Kidney (tissue), 14 donors: ENCODE measurements around the gene TRRAP. TPM values are rescaled to one million over a fixed set of nuclear protein-coding genes. Genes with fewer than 3 reads are reported as not detected.

ENCODE experiments used
- DNase-seq, 5 donors: peaks; one replicate each; pipeline ENCODE4 v3.0.0-alpha.2; 2013 to 2020
- FAIRE-seq: peaks from 2 replicates; lab custom pipeline; 2012; peaks lifted over from hg19 to GRCh38; lab: Jason Lieb, UNC
- H3K27ac ChIP-seq, 2 donors: one replicate each; pipeline ENCODE4 v1.7.0; 2013; ENCODE audit warnings: low read depth in 2 of 2, low read length in 2 of 2, inconsistent platforms in 1 of 2
- H3K27me3 ChIP-seq: one replicate; pipeline ENCODE4 v1.7.1; 2013; ENCODE audit warnings: low read length, inconsistent platforms; ENCODE audit not compliant: control insufficient read depth, insufficient read depth
- H3K36me3 ChIP-seq, 3 donors: one replicate each; pipeline versions ENCODE4 v1.7.0 to v1.7.1; 2013; ENCODE audit warnings: low read length in 3 of 3, control low read depth in 1 of 3, inconsistent platforms in 1 of 3; ENCODE audit not compliant: insufficient read depth in 3 of 3, control insufficient read depth in 2 of 3
- H3K4me1 ChIP-seq, 3 donors: one replicate each; pipeline versions ENCODE4 v1.7.0 to v1.7.1; 2013; ENCODE audit warnings: low read length in 3 of 3, inconsistent platforms in 1 of 3, low read depth in 1 of 3; ENCODE audit not compliant: control insufficient read depth in 2 of 3, insufficient read depth in 2 of 3
- H3K4me3 ChIP-seq, 3 donors: one replicate each; pipeline versions ENCODE4 v1.7.0 to v1.8.1; 2013; ENCODE audit warnings: low read length in 3 of 3, control low read depth in 1 of 3, inconsistent platforms in 1 of 3
- H3K9ac ChIP-seq, 3 donors: one replicate each; pipeline versions ENCODE4 v1.7.0 to v1.7.1; 2013; ENCODE audit warnings: low read length in 3 of 3, control low read depth in 1 of 3, inconsistent platforms in 1 of 3
- H3K9me3 ChIP-seq, 3 donors: one replicate each; pipeline versions ENCODE4 v1.7.0 to v1.7.1; 2013; ENCODE audit warnings: low read length in 3 of 3, control low read depth in 1 of 3, inconsistent platforms in 1 of 3; ENCODE audit not compliant: control insufficient read depth in 2 of 3, insufficient read depth in 1 of 3
- CTCF ChIP-seq: IDR thresholded peaks from 3 replicates; pipeline ENCODE4 v1.5.1; 2012; ENCODE audit warnings: mild to moderate bottlenecking, moderate library complexity, borderline replicate concordance; ENCODE audit not compliant: insufficient read depth; ENCODE audit errors: extremely low read depth
- intact Hi-C: fragments of 100-400 bp; cut with DNase I; formaldehyde crosslinking; loops from one replicate; pipeline ENCODE4 v1.11.1; 2022
- polyA plus RNA-seq: library from polyadenylated mRNA; stranded (reverse); fragments of 350-450 nt; fragmentation: Illumina TruSeq; extraction: RNeasy Lipid Tissue Mini Kit (QIAGEN cat#74804); gene quantifications from one replicate; pipeline ENCODE4 v1.2.3, GENCODE V29; 2014; ENCODE audit warnings: low read depth, low replicate concordance; ENCODE audit not compliant: insufficient read depth
- total RNA-seq: library from RNA; stranded (reverse); fragmentation: NEBNext Ultra II Directional; extraction: Animal tissue kit (Norgen Biotek cat#: 25700); gene quantifications from one replicate; pipeline ENCODE4 v1.2.1, GENCODE V29; 2021
- donor health status: control.
- donor health status: control.
- donor health status: control.
- donor health status: control.
- donor health status: control.
- donor health status: DM: yes; HTN: yes; CAD: no.
- donor health status: Normal renal cell carcinoma (clear cell type).

Gene TRRAP
- total and polyA plus RNA-seq, 2 donors from 2014 or later = 7.0 to 47.7 TPM

GRCh38 chr7:98927125-98927524, 48.8 kb downstream of the TRRAP start:
- H3K9me3 ChIP-seq = no peaks in the 10 kb centered on the region
- no peak overlapping the region for H3K4me3 ChIP-seq
- H3K27me3 ChIP-seq = no peaks in the 10 kb centered on the region
- no peak for DNase-seq
- H3K9ac ChIP-seq = no peak overlapping the region
- peaks cover 7 to 54% (median 38%) of the 10 kb centered on the region in 3 donors for H3K36me3 ChIP-seq
- intact Hi-C loops = no loop called here
- no peak overlapping the region for H3K27ac ChIP-seq
- no peak for FAIRE-seq
- no peak for TF ChIP-seq CTCF
- no peaks in the 10 kb centered on the region for H3K4me1 ChIP-seq

DNA sequence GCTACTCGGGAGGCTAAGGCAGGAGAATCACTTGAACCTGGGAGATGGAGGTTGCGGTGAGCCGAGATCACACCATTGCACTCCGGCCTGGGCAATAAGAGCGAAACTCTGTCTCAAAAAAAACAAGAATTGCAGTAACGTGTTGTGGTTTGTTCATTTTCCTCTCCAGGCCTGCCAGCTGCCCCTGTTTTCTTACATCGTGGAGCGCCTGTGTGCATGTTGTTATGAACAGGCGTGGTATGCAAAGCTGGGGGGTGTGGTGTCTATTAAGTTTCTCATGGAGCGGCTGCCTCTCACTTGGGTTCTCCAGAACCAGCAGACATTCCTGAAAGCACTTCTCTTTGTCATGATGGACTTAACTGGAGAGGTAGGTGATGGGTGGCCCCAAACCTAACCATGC, 52.1 kb downstream of the TRRAP start:
- intact Hi-C loops = no loop called here
- no peak overlapping the region for H3K9ac ChIP-seq
- H3K36me3 ChIP-seq = peaks cover 6 to 66% (median 39%) of the 10 kb centered on the region in 3 donors
- no peak overlapping the region for H3K4me3 ChIP-seq
- H3K27ac ChIP-seq = no peak overlapping the region
- DNase-seq (no peak), FAIRE-seq (no peak)
- TF ChIP-seq CTCF = no peak
- no peaks in the 10 kb centered on the region for H3K27me3 ChIP-seq
- H3K4me1 ChIP-seq = no peaks in the 10 kb centered on the region
- H3K9me3 ChIP-seq = no peaks in the 10 kb centered on the region

- intact Hi-C loops = no loop called here
- Histone ChIP-seq H3K9ac (no peak overlapping the region), H3K9me3 (no peaks in the 10 kb centered on the region), H3K27me3 (no peaks in the 10 kb centered on the region), H3K4me3 (no peak overlapping the region), H3K4me1 (no peaks in the 10 kb centered on the region), H3K27ac (no peak overlapping the region), H3K36me3 (peaks cover 8 to 64% (median 35%) of the 10 kb centered on the region in 3 donors)
- FAIRE-seq (no peak), DNase-seq (no peak)
- TF ChIP-seq CTCF = no peak
These were observed 52.6 kb downstream of the TRRAP start for GRCh38 chr7:98930921-98931320.

GRCh38 chr7:98933321-98933720, 55.0 kb downstream of the TRRAP start:
- no peaks in the 10 kb centered on the region for H3K27me3 ChIP-seq
- no peak overlapping the region for H3K27ac ChIP-seq
- no peaks in the 10 kb centered on the region for H3K9me3 ChIP-seq
- FAIRE-seq (no peak), DNase-seq (no peak)
- no peak for TF ChIP-seq CTCF
- no peak overlapping the region for H3K4me3 ChIP-seq
- H3K36me3 ChIP-seq = peaks cover 14 to 70% (median 34%) of the 10 kb centered on the region in 3 donors
- intact Hi-C loops = no loop called here
- no peaks in the 10 kb centered on the region for H3K4me1 ChIP-seq
- H3K9ac ChIP-seq = no peak overlapping the region
